Measurements from ENCODE around the gene MAEA. TPM values are rescaled to one million over a fixed set of nuclear protein-coding genes. Genes with fewer than 3 reads are reported as not detected.
A peak's percentile ranks its signal among the peaks of the same experiment; 100 is the strongest.

MAEA gene
- total RNA-seq, 1 donor from 2014 or later, result 81.3 TPM

DNA sequence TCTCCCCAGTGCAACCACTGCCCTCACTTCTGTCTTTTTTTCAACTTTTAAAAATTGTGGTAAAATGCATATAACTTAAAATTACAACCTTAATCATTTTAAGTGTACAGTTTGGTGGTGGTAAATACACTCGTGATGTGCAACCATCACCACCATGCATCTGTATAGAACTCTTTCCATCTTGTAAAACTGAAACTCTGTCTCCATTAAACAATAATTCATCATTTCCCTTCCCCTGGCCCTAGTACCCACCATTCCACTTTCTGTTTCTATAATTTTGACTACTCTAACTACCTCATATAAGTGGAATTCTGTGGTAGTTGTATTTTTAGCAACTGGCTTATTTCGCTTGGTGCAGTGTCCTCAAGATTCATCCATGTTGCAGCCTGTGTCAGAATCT lies 34.0 kb upstream of the MAEA start:
- Mint-ChIP-seq H3K27ac (no peak overlapping the region), H3K4me3 (ENCODE audit: low read depth) (no peak overlapping the region), H3K36me3 (ENCODE audit: insufficient read depth) (peaks cover 32% of the 10 kb centered on the region), H3K27me3 (no peaks in the 10 kb centered on the region), H3K9me3 (ENCODE audit: low read depth) (peaks cover 34% of the 10 kb centered on the region), H3K4me1 (ENCODE audit: low read depth) (no peaks in the 10 kb centered on the region)
- TF ChIP-seq, protein P1, sequence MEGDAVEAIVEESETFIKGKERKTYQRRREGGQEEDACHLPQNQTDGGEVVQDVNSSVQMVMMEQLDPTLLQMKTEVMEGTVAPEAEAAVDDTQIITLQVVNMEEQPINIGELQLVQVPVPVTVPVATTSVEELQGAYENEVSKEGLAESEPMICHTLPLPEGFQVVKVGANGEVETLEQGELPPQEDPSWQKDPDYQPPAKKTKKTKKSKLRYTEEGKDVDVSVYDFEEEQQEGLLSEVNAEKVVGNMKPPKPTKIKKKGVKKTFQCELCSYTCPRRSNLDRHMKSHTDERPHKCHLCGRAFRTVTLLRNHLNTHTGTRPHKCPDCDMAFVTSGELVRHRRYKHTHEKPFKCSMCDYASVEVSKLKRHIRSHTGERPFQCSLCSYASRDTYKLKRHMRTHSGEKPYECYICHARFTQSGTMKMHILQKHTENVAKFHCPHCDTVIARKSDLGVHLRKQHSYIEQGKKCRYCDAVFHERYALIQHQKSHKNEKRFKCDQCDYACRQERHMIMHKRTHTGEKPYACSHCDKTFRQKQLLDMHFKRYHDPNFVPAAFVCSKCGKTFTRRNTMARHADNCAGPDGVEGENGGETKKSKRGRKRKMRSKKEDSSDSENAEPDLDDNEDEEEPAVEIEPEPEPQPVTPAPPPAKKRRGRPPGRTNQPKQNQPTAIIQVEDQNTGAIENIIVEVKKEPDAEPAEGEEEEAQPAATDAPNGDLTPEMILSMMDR (IDR thresholded peaks at IDR 0.05; ENCODE audit: unreplicated experiment), result no peak
- no peak for DNase-seq (ENCODE audit: low spot score, unreplicated experiment)

DNA sequence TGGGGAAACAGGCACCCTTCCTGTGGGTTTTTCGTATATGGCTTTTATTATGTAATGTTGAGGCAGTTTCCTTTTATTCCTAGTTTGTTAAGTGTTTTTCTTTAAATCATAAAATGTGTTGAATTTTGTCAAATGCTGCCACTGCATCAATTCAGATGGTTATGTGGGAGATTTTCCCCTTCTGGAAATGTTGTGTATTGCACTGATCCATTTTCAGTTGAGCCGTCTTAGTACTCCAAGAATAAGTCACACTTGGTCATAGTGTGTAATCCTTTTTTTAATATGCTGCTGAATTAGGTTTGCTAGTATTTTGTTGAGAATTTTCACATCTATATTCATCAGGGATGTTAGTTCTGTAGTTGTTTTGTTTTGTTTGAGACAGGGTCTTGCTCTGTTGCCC lies 31.2 kb upstream of the MAEA start:
- Mint-ChIP-seq H3K27me3 (no peaks in the 10 kb centered on the region), H3K36me3 (ENCODE audit: insufficient read depth) (peaks cover 7% of the 10 kb centered on the region), H3K4me1 (ENCODE audit: low read depth) (no peaks in the 10 kb centered on the region), H3K4me3 (ENCODE audit: low read depth) (no peak overlapping the region), H3K27ac (no peak overlapping the region), H3K9me3 (ENCODE audit: low read depth) (peaks cover 29% of the 10 kb centered on the region)
- no peak for DNase-seq (ENCODE audit: low spot score, unreplicated experiment)
- TF ChIP-seq, protein P1 (IDR thresholded peaks at IDR 0.05; ENCODE audit: unreplicated experiment), result peak; percentile 8

DNA sequence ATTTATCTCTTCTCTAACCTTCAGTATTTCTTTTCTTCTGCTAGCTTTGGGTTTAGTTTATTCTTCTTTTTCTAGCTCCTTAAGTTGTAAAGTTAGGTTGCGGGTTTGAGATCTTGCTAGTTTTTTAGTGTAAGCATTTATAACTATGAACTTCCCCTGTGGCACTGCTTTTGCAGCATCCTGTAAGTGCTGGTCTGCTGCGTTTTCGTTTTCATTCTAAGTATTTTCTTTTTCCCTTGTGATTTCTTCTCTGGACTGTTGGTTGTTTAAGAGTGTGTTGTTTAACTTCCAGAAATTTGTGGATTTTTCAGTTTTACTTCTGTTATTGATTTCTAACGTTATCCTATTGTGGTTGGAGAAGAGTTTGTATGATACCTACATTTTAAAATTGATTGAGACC lies 29.7 kb upstream of the MAEA start:
- H3K27me3 Mint-ChIP-seq, result no peaks in the 10 kb centered on the region
- TF ChIP-seq, protein P1 (IDR thresholded peaks at IDR 0.05; ENCODE audit: unreplicated experiment), result no peak
- H3K9me3 Mint-ChIP-seq (ENCODE audit: low read depth), result peaks cover 16% of the 10 kb centered on the region
- no peak overlapping the region for H3K27ac Mint-ChIP-seq
- H3K4me1 Mint-ChIP-seq (ENCODE audit: low read depth), result no peaks in the 10 kb centered on the region
- no peak overlapping the region for H3K4me3 Mint-ChIP-seq (ENCODE audit: low read depth)
- H3K36me3 Mint-ChIP-seq (ENCODE audit: insufficient read depth), result peaks cover 3% of the 10 kb centered on the region
- DNase-seq (ENCODE audit: low spot score, unreplicated experiment), result no peak

DNA sequence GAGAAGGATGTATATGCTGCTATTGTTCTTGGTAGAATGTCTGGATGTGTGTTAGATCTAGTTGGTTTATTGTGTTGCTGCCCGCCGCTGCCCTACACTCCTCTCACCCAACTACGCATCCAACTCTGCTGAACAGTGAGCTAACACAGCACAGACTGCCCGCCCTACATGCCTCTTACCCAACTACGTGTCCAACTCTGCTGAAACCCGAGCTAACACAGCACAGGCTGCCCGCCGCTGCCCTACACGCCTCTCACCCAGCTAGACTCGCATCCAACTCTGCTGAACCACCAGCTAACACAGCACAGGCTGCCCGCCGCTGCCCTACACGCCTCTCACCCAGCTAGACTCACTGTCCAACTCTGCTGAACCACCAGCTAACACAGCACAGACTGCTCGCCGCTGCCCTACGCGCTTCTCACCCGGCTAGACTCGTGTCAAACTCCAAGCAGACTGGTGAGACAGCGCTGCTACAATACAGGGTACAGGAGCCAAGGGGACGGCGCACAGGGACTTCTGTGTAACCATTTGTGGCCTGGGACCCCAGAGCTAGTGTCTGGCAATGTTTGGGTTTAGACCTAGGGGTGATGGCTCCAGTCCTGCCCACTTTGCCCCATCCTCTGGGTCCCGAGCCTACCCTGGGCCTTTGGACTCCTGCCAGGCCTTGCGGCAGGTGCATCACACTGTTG lies 29.1 kb upstream of the MAEA start:
- Mint-ChIP-seq H3K4me3 (ENCODE audit: low read depth) (no peak overlapping the region), H3K27me3 (no peaks in the 10 kb centered on the region), H3K9me3 (ENCODE audit: low read depth) (peaks cover 15% of the 10 kb centered on the region), H3K36me3 (ENCODE audit: insufficient read depth) (peaks cover 3% of the 10 kb centered on the region), H3K27ac (no peak overlapping the region), H3K4me1 (ENCODE audit: low read depth) (no peaks in the 10 kb centered on the region)
- no peak for DNase-seq (ENCODE audit: low spot score, unreplicated experiment)
- TF ChIP-seq, protein P1 (IDR thresholded peaks at IDR 0.05; ENCODE audit: unreplicated experiment), result no peak

DNA sequence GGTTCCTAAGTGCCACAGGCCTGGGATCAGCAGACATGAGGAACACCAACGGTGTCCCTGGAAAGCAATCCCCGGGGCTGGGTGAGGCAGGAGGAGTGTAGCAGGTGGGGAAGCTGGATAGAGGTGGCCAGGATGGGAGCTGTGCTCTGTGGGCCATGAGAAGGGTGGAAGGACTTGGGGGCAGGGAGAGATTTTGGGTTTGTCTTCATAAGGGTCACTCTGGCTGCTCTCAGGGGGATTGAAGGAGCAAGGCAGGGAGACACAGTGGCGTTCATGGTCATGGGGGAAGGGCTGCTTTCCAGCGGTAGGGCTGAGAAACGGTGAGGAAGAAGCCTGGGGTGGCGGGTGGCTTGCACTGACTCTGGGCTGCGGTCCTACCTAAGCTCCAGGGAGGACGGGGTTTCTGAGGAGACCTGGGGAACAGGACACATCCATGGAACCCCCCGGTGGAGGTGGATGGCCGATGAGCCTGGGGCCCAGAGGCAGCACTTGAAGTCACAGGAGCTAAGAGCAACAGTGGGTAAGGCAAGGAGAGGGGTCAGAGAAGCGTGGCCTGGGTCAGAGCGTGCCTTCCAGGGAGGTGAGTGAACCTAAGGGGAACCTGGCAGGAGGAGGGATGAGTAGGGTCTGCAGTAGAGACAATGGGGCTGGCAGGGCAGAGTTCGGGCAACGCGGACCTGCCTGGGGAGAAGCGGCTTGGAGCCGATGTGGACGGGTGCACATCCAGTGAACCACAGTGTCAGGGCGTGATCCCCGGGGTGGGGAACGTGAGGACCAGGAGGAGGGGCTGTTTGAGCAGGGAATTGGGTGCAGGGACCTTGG lies 28.4 kb upstream of the MAEA start:
- Mint-ChIP-seq H3K27ac (no peak overlapping the region), H3K4me1 (ENCODE audit: low read depth) (no peaks in the 10 kb centered on the region), H3K4me3 (ENCODE audit: low read depth) (no peak overlapping the region), H3K36me3 (ENCODE audit: insufficient read depth) (peaks cover 8% of the 10 kb centered on the region), H3K9me3 (ENCODE audit: low read depth) (peaks cover 15% of the 10 kb centered on the region), H3K27me3 (no peaks in the 10 kb centered on the region)
- TF ChIP-seq, protein P1 (IDR thresholded peaks at IDR 0.05; ENCODE audit: unreplicated experiment), result no peak
- DNase-seq (ENCODE audit: low spot score, unreplicated experiment), result no peak
